HepG2 (cell line): ENCODE data around the gene FAM219A. TPM values are rescaled to one million over a fixed set of nuclear protein-coding genes. Genes with fewer than 3 reads are reported as not detected.

Experiments used
- CEBPG ChIP-seq: IDR thresholded peaks from 2 replicates; pipeline ENCODE4 v1.6.1; 2016
- CSRNP2 ChIP-seq: sonication (generic); formaldehyde crosslinking; conservative IDR thresholded peaks from 2 replicates; pipeline ENCODE4 v1.8.0; 2022; ENCODE audit warnings: low read depth, missing genetic modification reagents
- FOXA1 ChIP-seq, 2 experiments: fragments of 450-650 bp in 1 of 2; sonication (generic) in 1 of 2; formaldehyde crosslinking in 1 of 2; IDR thresholded peaks; 2 replicates each; pipeline versions ENCODE4 v1.4.0 to v1.6.1; 2016 to 2020; ENCODE audit warnings: missing genetic modification reagents in 1 of 2
- KIAA2018 ChIP-seq: sonication (generic); formaldehyde crosslinking; IDR thresholded peaks from 2 replicates; pipeline ENCODE4 v1.5.0; 2020; ENCODE audit warnings: mild to moderate bottlenecking, missing genetic modification reagents, borderline replicate concordance
- MEF2D ChIP-seq: sonication (generic); formaldehyde crosslinking; IDR thresholded peaks from 2 replicates; pipeline ENCODE4 v1.5.1; 2020; ENCODE audit warnings: mild to moderate bottlenecking, missing genetic modification reagents
- NFRKB ChIP-seq: fragments of 450-650 bp; IDR thresholded peaks from 2 replicates; pipeline ENCODE4 v1.6.1; 2017
- NFYB ChIP-seq: sonication (generic); formaldehyde crosslinking; IDR thresholded peaks from 2 replicates; pipeline ENCODE4 v1.4.0; 2020; ENCODE audit warnings: missing genetic modification reagents
- ZBTB4 ChIP-seq: sonication (generic); formaldehyde crosslinking; IDR thresholded peaks from 2 replicates; pipeline ENCODE4 v1.4.0; 2020; ENCODE audit warnings: missing genetic modification reagents, mild to moderate bottlenecking, borderline replicate concordance
- ZNF121 ChIP-seq: sonication (generic); formaldehyde crosslinking; IDR thresholded peaks from 2 replicates; pipeline ENCODE4 v1.5.0; 2020; ENCODE audit warnings: mild to moderate bottlenecking, missing genetic modification reagents
- ZNF143 ChIP-seq: sonication (generic); formaldehyde crosslinking; IDR thresholded peaks from 2 replicates; pipeline ENCODE4 v1.4.0; 2020; ENCODE audit warnings: missing genetic modification reagents
- ZNF496 ChIP-seq: sonication (generic); formaldehyde crosslinking; IDR thresholded peaks from 2 replicates; pipeline ENCODE4 v1.8.1; 2023; ENCODE audit warnings: mild to moderate bottlenecking, moderate library complexity, missing genetic modification reagents; ENCODE audit not compliant: insufficient replicate concordance
- ZNF547 ChIP-seq: sonication (generic); formaldehyde crosslinking; IDR thresholded peaks from 2 replicates; pipeline ENCODE4 v1.5.1; 2020; ENCODE audit warnings: mild to moderate bottlenecking, missing genetic modification reagents
- ZNF841 ChIP-seq: sonication (generic); formaldehyde crosslinking; IDR thresholded peaks from 2 replicates; pipeline ENCODE4 v1.8.1; 2023; ENCODE audit warnings: missing genetic modification reagents, borderline replicate concordance
- polyA plus RNA-seq, 8 experiments: library from polyadenylated mRNA; depleted of rRNA in 3 of 8; stranded (reverse) in 7 of 8; unstranded in 1 of 8; fragments of >200 nt; fragmentation: Illumina TruSeq in 4 of 8; extraction: Trizol in 4 of 8; gene quantifications; 2 replicates each; pipeline versions ENCODE4 v1.2.1 to v1.2.3, GENCODE V29; 2011 to 2016; ENCODE audit warnings: low read depth in 4 of 8, missing spikeins in 1 of 8, mixed read lengths in 1 of 8; ENCODE audit not compliant: insufficient read depth in 1 of 8
- total RNA-seq, 5 experiments: library from RNA; depleted of rRNA; stranded (reverse); fragments of >200 nt; fragmentation: Illumina TruSeq; extraction: Trizol; gene quantifications; 2 replicates each; pipeline ENCODE4 v1.2.3, GENCODE V29; 2016; ENCODE audit warnings: low read depth in 1 of 5

FAM219A gene
- total and polyA plus RNA-seq, 2 of the 13 experiments (the other 11 are each of a cell fraction or from before 2014, with no cell fraction given), result 3.9 to 6.4 TPM

GRCh38 chr9:34458013-34458958 is at the start of gene FAM219A, which contains the start of gene DNAI1 (continued):
- TF ChIP-seq ZNF496 (CRISPR knock-in tag) (no peak), ZNF547 (CRISPR knock-in tag) (no peak), KIAA2018 (no peak), FOXA1 (IDR thresholded peaks at IDR 0.05) (no peak), FOXA1 (CRISPR knock-in tag; IDR thresholded peaks at IDR 0.05) (no peak), NFRKB (no peak), NFYB (0 out of 2 replicates have a peak, but pooled peaks have one; percentile 34), ZNF121 (no peak), CSRNP2 (CRISPR knock-in tag) (no peak), ZBTB4 (CRISPR knock-in tag) (no peak), ZNF143 (CRISPR knock-in tag) (no peak), CEBPG (0 out of 2 replicates have a peak, but pooled peaks have one; percentile 8), MEF2D (CRISPR knock-in tag) (no peak), ZNF841 (CRISPR knock-in tag) (no peak)
